HepG2 (cell line): ENCODE results near the gene SPC24. TPM values are rescaled to one million over a fixed set of nuclear protein-coding genes. Genes with fewer than 3 reads are reported as not detected.

Experiments used
- ATF7 ChIP-seq, 2 experiments: fragments of 450-650 bp in 1 of 2; sonication (generic) in 1 of 2; formaldehyde crosslinking in 1 of 2; IDR thresholded peaks; 2 replicates each; pipeline versions ENCODE4 v1.4.0 to v1.6.1; 2016 to 2020; ENCODE audit warnings: antibody characterized with exemption in 1 of 2, mild to moderate bottlenecking in 1 of 2, missing genetic modification reagents in 1 of 2
- FOXJ3 ChIP-seq: sonication (generic); formaldehyde crosslinking; IDR thresholded peaks from 2 replicates; pipeline ENCODE4 v1.4.0; 2020; ENCODE audit warnings: missing genetic modification reagents, mild to moderate bottlenecking, borderline replicate concordance
- IRX3 ChIP-seq: sonication (generic); formaldehyde crosslinking; IDR thresholded peaks from 2 replicates; pipeline ENCODE4 v1.8.1; 2023; ENCODE audit warnings: mild to moderate bottlenecking, low read depth, missing genetic modification reagents, borderline replicate concordance
- KAT7 ChIP-seq: IDR thresholded peaks from 2 replicates; pipeline ENCODE4 v1.6.1; 2018; ENCODE audit warnings: borderline replicate concordance, missing compliant biosample characterization
- MIER2 ChIP-seq: IDR thresholded peaks from 2 replicates; pipeline ENCODE4 v1.6.1; 2016; ENCODE audit warnings: missing biosample characterization, missing genetic modification reagents
- MIXL1 ChIP-seq: IDR thresholded peaks from 2 replicates; pipeline ENCODE4 v1.6.1; 2016
- NBN ChIP-seq: fragments of 450-650 bp; conservative IDR thresholded peaks from 2 replicates; pipeline ENCODE4 v1.6.1; 2017
- PAWR ChIP-seq: sonication (generic); formaldehyde crosslinking; IDR thresholded peaks from 2 replicates; pipeline ENCODE4 v1.4.0; 2020; ENCODE audit warnings: missing genetic modification reagents, mild to moderate bottlenecking, borderline replicate concordance
- PCBP1 ChIP-seq: fragments of 200-400 bp; formaldehyde crosslinking; IDR thresholded peaks from 2 replicates; pipeline ENCODE4 v1.6.1; 2017; ENCODE audit warnings: mild to moderate bottlenecking, low read depth, low read length, borderline replicate concordance
- RFX1 ChIP-seq: fragments of 450-650 bp; IDR thresholded peaks from 2 replicates; pipeline ENCODE4 v1.6.1; 2017
- RXRA ChIP-seq: sonication (generic); formaldehyde crosslinking; IDR thresholded peaks from 2 replicates; pipeline ENCODE4 v1.5.1; 2020; ENCODE audit warnings: missing genetic modification reagents
- SALL2 ChIP-seq: sonication (generic); formaldehyde crosslinking; IDR thresholded peaks from 2 replicates; pipeline ENCODE4 v1.8.1; 2023; ENCODE audit warnings: mild to moderate bottlenecking, missing genetic modification reagents, inconsistent platforms
- XBP1 ChIP-seq: sonication (generic); formaldehyde crosslinking; IDR thresholded peaks from 2 replicates; pipeline ENCODE4 v1.5.0; 2020; ENCODE audit warnings: missing genetic modification reagents
- ZBTB21 ChIP-seq: sonication (generic); formaldehyde crosslinking; IDR thresholded peaks from 2 replicates; pipeline ENCODE4 v1.4.0; 2020; ENCODE audit warnings: missing genetic modification reagents
- ZBTB39 ChIP-seq: sonication (generic); formaldehyde crosslinking; IDR thresholded peaks from 2 replicates; pipeline ENCODE4 v1.5.0; 2020; ENCODE audit warnings: missing genetic modification reagents
- ZFP36 ChIP-seq: fragments of 150-350 bp; IDR thresholded peaks from 2 replicates; pipeline ENCODE4 v1.6.1; 2018; ENCODE audit warnings: borderline replicate concordance, low read length, low read depth; ENCODE audit not compliant: partially characterized antibody
- ZFP41 ChIP-seq: sonication (generic); formaldehyde crosslinking; IDR thresholded peaks from 2 replicates; pipeline ENCODE4 v1.4.0; 2020; ENCODE audit warnings: mild to moderate bottlenecking, missing genetic modification reagents, borderline replicate concordance
- ZFP82 ChIP-seq: sonication (generic); formaldehyde crosslinking; IDR thresholded peaks from 2 replicates; pipeline ENCODE4 v1.5.1; 2020; ENCODE audit warnings: mild to moderate bottlenecking, missing genetic modification reagents, borderline replicate concordance
- ZNF18 ChIP-seq: sonication (generic); formaldehyde crosslinking; IDR thresholded peaks from 2 replicates; pipeline ENCODE4 v1.8.0; 2022; ENCODE audit warnings: mild to moderate bottlenecking, missing genetic modification reagents; ENCODE audit not compliant: insufficient replicate concordance
- ZNF180 ChIP-seq: sonication (generic); formaldehyde crosslinking; IDR thresholded peaks from 2 replicates; pipeline ENCODE4 v1.4.0; 2020; ENCODE audit warnings: low read depth, missing genetic modification reagents, borderline replicate concordance
- ZNF557 ChIP-seq: sonication (generic); formaldehyde crosslinking; IDR thresholded peaks from 2 replicates; pipeline ENCODE4 v1.4.0; 2020; ENCODE audit warnings: missing genetic modification reagents
- ZNF605 ChIP-seq: sonication (generic); formaldehyde crosslinking; IDR thresholded peaks from 2 replicates; pipeline ENCODE4 v1.8.0; 2022; ENCODE audit warnings: mild to moderate bottlenecking, missing genetic modification reagents
- ZNF614 ChIP-seq: IDR thresholded peaks from 2 replicates; pipeline ENCODE4 v1.6.1; 2018; ENCODE audit warnings: missing biosample characterization, missing genetic modification reagents, inconsistent platforms, borderline replicate concordance
- ZNF709 ChIP-seq: sonication (generic); formaldehyde crosslinking; IDR thresholded peaks from 2 replicates; pipeline ENCODE4 v1.5.0; 2020; ENCODE audit warnings: mild to moderate bottlenecking, missing genetic modification reagents
- ZSCAN12 ChIP-seq: sonication (generic); formaldehyde crosslinking; IDR thresholded peaks from 2 replicates; pipeline ENCODE4 v1.9.0; 2021; ENCODE audit warnings: mild to moderate bottlenecking, missing genetic modification reagents
- ZSCAN29 ChIP-seq: sonication (generic); formaldehyde crosslinking; conservative IDR thresholded peaks from 2 replicates; pipeline ENCODE4 v1.4.0; 2020; ENCODE audit warnings: mild to moderate bottlenecking, missing genetic modification reagents
- polyA plus RNA-seq, 8 experiments: library from polyadenylated mRNA; depleted of rRNA in 3 of 8; stranded (reverse) in 7 of 8; unstranded in 1 of 8; fragments of >200 nt; fragmentation: Illumina TruSeq in 4 of 8; extraction: Trizol in 4 of 8; gene quantifications; 2 replicates each; pipeline versions ENCODE4 v1.2.1 to v1.2.3, GENCODE V29; 2011 to 2016; ENCODE audit warnings: low read depth in 4 of 8, missing spikeins in 1 of 8, mixed read lengths in 1 of 8; ENCODE audit not compliant: insufficient read depth in 1 of 8
- total RNA-seq, 5 experiments: library from RNA; depleted of rRNA; stranded (reverse); fragments of >200 nt; fragmentation: Illumina TruSeq; extraction: Trizol; gene quantifications; 2 replicates each; pipeline ENCODE4 v1.2.3, GENCODE V29; 2016; ENCODE audit warnings: low read depth in 1 of 5
- TF ChIP-seq, protein P1 (sequence below): IDR thresholded peaks from 2 replicates; pipeline ENCODE4 v1.6.1; 2016; ENCODE audit warnings: mild to moderate bottlenecking, missing biosample characterization, missing genetic modification reagents
- TF ChIP-seq, protein P2 (sequence below): IDR thresholded peaks from 2 replicates; pipeline ENCODE4 v1.6.1; 2016; ENCODE audit warnings: low read depth, borderline replicate concordance

Gene SPC24
- total and polyA plus RNA-seq, 2 of the 13 experiments (the other 11 are each of a cell fraction or from before 2014, with no cell fraction given): 10.0 to 46.2 TPM

GRCh38 chr19:11142528-11143171 is 12.9 kb downstream of the SPC24 start (continued):
- no peak for TF ChIP-seq ATF7 (IDR thresholded peaks at IDR 0.05)
- TF ChIP-seq ATF7 (CRISPR knock-in tag; IDR thresholded peaks at IDR 0.05): 0 out of 2 replicates have a peak, but pooled peaks have one; percentile 54
- no peak for TF ChIP-seq XBP1
- no peak for TF ChIP-seq ZNF18 (CRISPR knock-in tag)
- TF ChIP-seq PCBP1: peak; percentile 82; the same call in 1 of the 2 replicates
- TF ChIP-seq RFX1: no peak
- 0 out of 2 replicates have a peak, but pooled peaks have one; percentile 21 for TF ChIP-seq ZNF709 (CRISPR knock-in tag)
- TF ChIP-seq ZNF605 (CRISPR knock-in tag): 0 out of 2 replicates have a peak, but pooled peaks have one; percentile 22
- TF ChIP-seq KAT7 (CRISPR knock-in tag): no peak
- TF ChIP-seq ZFP41 (CRISPR knock-in tag): no peak
- no peak for TF ChIP-seq PAWR (CRISPR knock-in tag)
- TF ChIP-seq ZBTB39 (CRISPR knock-in tag): no peak
- TF ChIP-seq ZFP36: no peak
- TF ChIP-seq, protein P1, sequence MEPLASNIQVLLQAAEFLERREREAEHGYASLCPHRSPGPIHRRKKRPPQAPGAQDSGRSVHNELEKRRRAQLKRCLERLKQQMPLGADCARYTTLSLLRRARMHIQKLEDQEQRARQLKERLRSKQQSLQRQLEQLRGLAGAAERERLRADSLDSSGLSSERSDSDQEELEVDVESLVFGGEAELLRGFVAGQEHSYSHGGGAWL (CRISPR knock-in tag): peak; percentile 25; the same call in 1 of the 2 replicates
- TF ChIP-seq ZSCAN12 (CRISPR knock-in tag): no peak
- TF ChIP-seq SALL2: no peak; the same call in 1 of the 2 replicates
- TF ChIP-seq RXRA (CRISPR knock-in tag): no peak; the same call in 1 of the 2 replicates
- TF ChIP-seq NBN: no peak
- no peak for TF ChIP-seq ZNF557 (CRISPR knock-in tag)
- no peak for TF ChIP-seq ZBTB21 (CRISPR knock-in tag)
- TF ChIP-seq ZSCAN29 (CRISPR knock-in tag): peak; percentile 78; the same call in 1 of the 2 replicates
- TF ChIP-seq MIER2 (CRISPR knock-in tag): no peak
- TF ChIP-seq IRX3 (CRISPR knock-in tag): no peak
- no peak for TF ChIP-seq MIXL1 (CRISPR knock-in tag)
- TF ChIP-seq ZNF180 (CRISPR knock-in tag): no peak
- no peak for TF ChIP-seq ZFP82 (CRISPR knock-in tag)
- TF ChIP-seq FOXJ3 (CRISPR knock-in tag): no peak
- no peak for TF ChIP-seq ZNF614 (CRISPR knock-in tag)
- TF ChIP-seq, protein P2, sequence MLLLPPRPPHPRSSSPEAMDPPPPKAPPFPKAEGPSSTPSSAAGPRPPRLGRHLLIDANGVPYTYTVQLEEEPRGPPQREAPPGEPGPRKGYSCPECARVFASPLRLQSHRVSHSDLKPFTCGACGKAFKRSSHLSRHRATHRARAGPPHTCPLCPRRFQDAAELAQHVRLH (CRISPR knock-in tag): peak; percentile 50; the same call in 1 of the 2 replicates
